IMR-90 (cell line): ENCODE results near the gene SH2D4B.
A peak's percentile ranks its signal among the peaks of the same experiment; 100 is the strongest.

Source experiments
- BHLHE40 ChIP-seq: fragments of 150-350 bp; IDR thresholded peaks from 2 replicates; pipeline ENCODE4 v1.6.1; 2016; ENCODE audit warnings: mild to moderate bottlenecking, low read depth, low read length
- CEBPB ChIP-seq: IDR thresholded peaks from 2 replicates; pipeline ENCODE4 v1.6.1; 2012; ENCODE audit warnings: low read depth, low read length, improper control_type of control experiment
- MAFK ChIP-seq: IDR thresholded peaks from 2 replicates; pipeline ENCODE4 v1.6.1; 2012; ENCODE audit warnings: low read depth, low read length, improper control_type of control experiment
- MAZ ChIP-seq: IDR thresholded peaks from 2 replicates; pipeline ENCODE4 v1.6.1; 2012; ENCODE audit warnings: low read depth, mild to moderate bottlenecking, low read length, improper control_type of control experiment, moderate library complexity, borderline replicate concordance
- POLR2A ChIP-seq: IDR thresholded peaks from 2 replicates; pipeline ENCODE4 v1.6.1; 2012; ENCODE audit warnings: mild to moderate bottlenecking, low read depth, low read length
- RCOR1 ChIP-seq: IDR thresholded peaks from 2 replicates; pipeline ENCODE4 v1.6.1; 2012; ENCODE audit warnings: mild to moderate bottlenecking, low read length, improper control_type of control experiment; ENCODE audit not compliant: insufficient replicate concordance
- RFX5 ChIP-seq: IDR thresholded peaks from 2 replicates; pipeline ENCODE4 v1.8.0; 2012; ENCODE audit warnings: low read depth, mild to moderate bottlenecking, low read length, moderate library complexity
- TF ChIP-seq, protein P1 (sequence below): conservative IDR thresholded peaks from 2 replicates; pipeline ENCODE4 v1.5.1; 2012; ENCODE audit warnings: mild to moderate bottlenecking, low read depth, low read length, improper control_type of control experiment

DNA sequence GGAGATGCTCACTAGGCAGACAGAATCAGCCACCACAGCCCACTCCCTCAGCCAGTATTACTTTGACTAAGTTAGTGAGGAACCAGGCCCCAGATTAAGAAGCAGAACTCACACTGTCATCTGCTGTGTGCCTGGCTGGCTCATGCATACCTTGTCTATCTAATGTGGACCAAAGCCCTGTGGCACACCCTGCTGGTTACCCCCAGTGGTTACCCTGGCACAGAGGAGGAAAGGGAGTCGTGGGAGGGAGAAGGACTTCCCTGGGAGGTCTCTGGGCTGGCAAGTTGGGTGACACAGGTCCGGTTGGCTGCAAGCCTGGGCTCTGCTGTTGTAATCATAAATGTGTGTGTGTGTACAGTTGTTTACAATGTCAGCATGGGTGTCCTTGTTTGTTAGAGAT, 7.5 kb upstream of the SH2D4B start:
- TF ChIP-seq MAZ (no peak), POLR2A (no peak), RCOR1 (no peak), MAFK (no peak), BHLHE40 (no peak), CEBPB (no peak), RFX5 (no peak)
- TF ChIP-seq, protein P1, sequence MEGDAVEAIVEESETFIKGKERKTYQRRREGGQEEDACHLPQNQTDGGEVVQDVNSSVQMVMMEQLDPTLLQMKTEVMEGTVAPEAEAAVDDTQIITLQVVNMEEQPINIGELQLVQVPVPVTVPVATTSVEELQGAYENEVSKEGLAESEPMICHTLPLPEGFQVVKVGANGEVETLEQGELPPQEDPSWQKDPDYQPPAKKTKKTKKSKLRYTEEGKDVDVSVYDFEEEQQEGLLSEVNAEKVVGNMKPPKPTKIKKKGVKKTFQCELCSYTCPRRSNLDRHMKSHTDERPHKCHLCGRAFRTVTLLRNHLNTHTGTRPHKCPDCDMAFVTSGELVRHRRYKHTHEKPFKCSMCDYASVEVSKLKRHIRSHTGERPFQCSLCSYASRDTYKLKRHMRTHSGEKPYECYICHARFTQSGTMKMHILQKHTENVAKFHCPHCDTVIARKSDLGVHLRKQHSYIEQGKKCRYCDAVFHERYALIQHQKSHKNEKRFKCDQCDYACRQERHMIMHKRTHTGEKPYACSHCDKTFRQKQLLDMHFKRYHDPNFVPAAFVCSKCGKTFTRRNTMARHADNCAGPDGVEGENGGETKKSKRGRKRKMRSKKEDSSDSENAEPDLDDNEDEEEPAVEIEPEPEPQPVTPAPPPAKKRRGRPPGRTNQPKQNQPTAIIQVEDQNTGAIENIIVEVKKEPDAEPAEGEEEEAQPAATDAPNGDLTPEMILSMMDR = peak; percentile 35; the same call in 1 of the 2 replicates
